Measurements from ENCODE around the gene TGIF2. TPM values are rescaled to one million over a fixed set of nuclear protein-coding genes. Genes with fewer than 3 reads are reported as not detected.

TGIF2 gene
- total and polyA plus RNA-seq, 2 of the 13 experiments (the other 11 are each of a cell fraction or from before 2014, with no cell fraction given), result 41.3 to 53.9 TPM

DNA sequence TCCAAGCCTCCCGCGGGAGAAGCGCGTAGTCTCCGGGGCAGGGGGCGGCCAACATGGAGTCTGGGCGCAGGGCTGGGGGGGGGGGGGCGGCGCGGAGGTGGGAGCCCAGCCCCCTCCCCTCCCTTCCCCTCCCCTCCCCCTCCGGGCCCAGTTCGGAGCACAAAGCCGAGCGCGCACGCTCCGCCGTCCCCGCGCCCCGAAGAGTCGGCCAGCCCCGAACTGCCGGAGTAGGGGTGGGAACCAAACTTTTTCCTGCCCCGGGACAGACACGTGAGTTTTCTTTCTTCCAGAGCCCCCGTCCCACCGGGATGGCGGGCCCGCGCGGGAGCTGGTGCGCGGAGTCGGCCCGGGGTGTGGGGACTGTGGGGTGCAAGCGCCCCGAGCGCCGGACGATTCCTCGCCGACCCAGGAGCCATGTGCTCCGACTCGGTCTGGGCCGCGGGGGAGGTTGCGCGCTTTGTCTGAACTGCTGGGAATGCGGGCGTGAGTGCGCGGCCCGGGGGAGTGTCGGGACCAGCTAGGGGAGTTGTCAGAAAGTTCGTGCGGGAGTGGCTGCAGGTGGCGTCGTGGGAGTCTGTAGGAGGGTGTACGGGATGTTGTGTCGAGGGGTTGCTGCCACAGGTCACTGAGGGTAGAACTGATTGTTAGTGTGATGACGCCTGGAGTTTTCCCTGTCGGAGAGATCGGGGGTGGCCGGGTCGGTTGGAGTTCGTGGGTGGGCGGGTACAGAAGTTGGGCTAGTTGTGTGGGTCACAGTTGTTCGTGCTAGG is 1.2 kb downstream of the TGIF2 start (continued):
- TF ChIP-seq ZFP41 (CRISPR knock-in tag; IDR thresholded peaks at IDR 0.05; ENCODE audit: borderline replicate concordance) (peak; percentile 65; the same call in 1 of the 2 replicates), KDM3A (CRISPR knock-in tag; IDR thresholded peaks at IDR 0.05; ENCODE audit: low read depth) (peak; percentile 65; the same call in 1 of the 2 replicates), PLSCR1 (CRISPR knock-in tag; IDR thresholded peaks at IDR 0.05; ENCODE audit: borderline replicate concordance) (0 out of 2 replicates have a peak, but pooled peaks have one; percentile 30), MEIS2 (CRISPR knock-in tag; IDR thresholded peaks at IDR 0.05) (0 out of 2 replicates have a peak, but pooled peaks have one; percentile 7), ZMYM4 (CRISPR knock-in tag; IDR thresholded peaks at IDR 0.05) (peak; percentile 42; the same call in 1 of the 2 replicates), ZNF607 (CRISPR knock-in tag; IDR thresholded peaks at IDR 0.05; ENCODE audit: borderline replicate concordance) (peak; percentile 98), ZSCAN31 (CRISPR knock-in tag; IDR thresholded peaks at IDR 0.05; ENCODE audit: low read depth) (no peak), HNRNPH1 (optimal IDR thresholded peaks at IDR 0.05; ENCODE audit: low read depth, low read length) (no peak), ZNF510 (CRISPR knock-in tag; IDR thresholded peaks at IDR 0.05; ENCODE audit: low read depth) (0 out of 2 replicates have a peak, but pooled peaks have one; percentile 68), ZNF431 (CRISPR knock-in tag; IDR thresholded peaks at IDR 0.05; ENCODE audit: borderline replicate concordance, low read depth) (peak; percentile 10; the same call in 1 of the 2 replicates), SIX4 (CRISPR knock-in tag; IDR thresholded peaks at IDR 0.05) (0 out of 2 replicates have a peak, but pooled peaks have one; percentile 8), HNF4A (CRISPR knock-in tag; IDR thresholded peaks at IDR 0.05) (no peak; the same call in 1 of the 2 replicates), SNAPC4 (CRISPR knock-in tag; IDR thresholded peaks at IDR 0.05) (peak; percentile 96), SRSF9 (IDR thresholded peaks at IDR 0.05; ENCODE audit: borderline replicate concordance, insufficient read depth, low read depth, low read length, poor library complexity, severe bottlenecking) (no peak), ZNF136 (CRISPR knock-in tag; IDR thresholded peaks at IDR 0.05; ENCODE audit: low read depth) (peak; percentile 85), IKZF4 (CRISPR knock-in tag; IDR thresholded peaks at IDR 0.05; ENCODE audit: borderline replicate concordance, low read depth, not compliant biosample characterization) (peak; percentile 84)
- TF ChIP-seq, protein P1, sequence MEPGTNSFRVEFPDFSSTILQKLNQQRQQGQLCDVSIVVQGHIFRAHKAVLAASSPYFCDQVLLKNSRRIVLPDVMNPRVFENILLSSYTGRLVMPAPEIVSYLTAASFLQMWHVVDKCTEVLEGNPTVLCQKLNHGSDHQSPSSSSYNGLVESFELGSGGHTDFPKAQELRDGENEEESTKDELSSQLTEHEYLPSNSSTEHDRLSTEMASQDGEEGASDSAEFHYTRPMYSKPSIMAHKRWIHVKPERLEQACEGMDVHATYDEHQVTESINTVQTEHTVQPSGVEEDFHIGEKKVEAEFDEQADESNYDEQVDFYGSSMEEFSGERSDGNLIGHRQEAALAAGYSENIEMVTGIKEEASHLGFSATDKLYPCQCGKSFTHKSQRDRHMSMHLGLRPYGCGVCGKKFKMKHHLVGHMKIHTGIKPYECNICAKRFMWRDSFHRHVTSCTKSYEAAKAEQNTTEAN (CRISPR knock-in tag; conservative IDR thresholded peaks at IDR 0.05), result 0 out of 2 replicates have a peak, but pooled peaks have one; percentile 45
- TF ChIP-seq, protein P2, sequence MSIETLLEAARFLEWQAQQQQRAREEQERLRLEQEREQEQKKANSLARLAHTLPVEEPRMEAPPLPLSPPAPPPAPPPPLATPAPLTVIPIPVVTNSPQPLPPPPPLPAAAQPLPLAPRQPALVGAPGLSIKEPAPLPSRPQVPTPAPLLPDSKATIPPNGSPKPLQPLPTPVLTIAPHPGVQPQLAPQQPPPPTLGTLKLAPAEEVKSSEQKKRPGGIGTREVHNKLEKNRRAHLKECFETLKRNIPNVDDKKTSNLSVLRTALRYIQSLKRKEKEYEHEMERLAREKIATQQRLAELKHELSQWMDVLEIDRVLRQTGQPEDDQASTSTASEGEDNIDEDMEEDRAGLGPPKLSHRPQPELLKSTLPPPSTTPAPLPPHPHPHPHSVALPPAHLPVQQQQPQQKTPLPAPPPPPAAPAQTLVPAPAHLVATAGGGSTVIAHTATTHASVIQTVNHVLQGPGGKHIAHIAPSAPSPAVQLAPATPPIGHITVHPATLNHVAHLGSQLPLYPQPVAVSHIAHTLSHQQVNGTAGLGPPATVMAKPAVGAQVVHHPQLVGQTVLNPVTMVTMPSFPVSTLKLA (IDR thresholded peaks at IDR 0.05), result peak; percentile 63
